Measurements from ENCODE around the gene ADAMTS10. TPM values are rescaled to one million over a fixed set of nuclear protein-coding genes. Genes with fewer than 3 reads are reported as not detected.
"Not testable (repeated sequence)": the region's sequence is repeated elsewhere in the genome, so short reads cannot be mapped to it uniquely, and the experiment has no call there.

Gene ADAMTS10
- total and polyA plus RNA-seq, 5 experiments from 2014 or later, result 1.2 to 196 (median 3.4) TPM

DNA sequence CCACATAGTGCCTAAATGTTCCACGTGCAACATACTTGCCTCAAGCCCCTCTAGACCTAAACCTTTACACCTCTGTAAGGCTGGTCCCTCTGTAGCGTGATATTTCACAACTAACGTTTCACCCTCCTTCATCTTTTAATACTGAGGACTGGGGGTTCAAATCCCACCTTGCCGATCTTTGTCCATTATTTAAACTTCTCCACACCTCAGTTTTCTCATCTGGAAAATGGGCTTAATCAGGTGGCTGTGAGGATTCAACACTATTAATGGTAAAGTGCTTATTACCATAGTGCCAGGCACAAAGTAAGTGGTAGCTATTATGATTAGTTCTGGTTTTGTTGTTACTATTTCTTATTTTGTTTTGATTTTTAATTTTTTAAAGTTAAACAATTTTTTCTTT lies 7.5 kb upstream of the ADAMTS10 start:
- POLR2A ChIA-PET, result interaction anchor here (0.6 kb wide), 1 partner anchor 31 kb away, joined by 3 read pairs; no protein-coding TSS in a partner anchor
- H3K9me3 Mint-ChIP-seq, result no peaks in the 10 kb centered on the region

DNA sequence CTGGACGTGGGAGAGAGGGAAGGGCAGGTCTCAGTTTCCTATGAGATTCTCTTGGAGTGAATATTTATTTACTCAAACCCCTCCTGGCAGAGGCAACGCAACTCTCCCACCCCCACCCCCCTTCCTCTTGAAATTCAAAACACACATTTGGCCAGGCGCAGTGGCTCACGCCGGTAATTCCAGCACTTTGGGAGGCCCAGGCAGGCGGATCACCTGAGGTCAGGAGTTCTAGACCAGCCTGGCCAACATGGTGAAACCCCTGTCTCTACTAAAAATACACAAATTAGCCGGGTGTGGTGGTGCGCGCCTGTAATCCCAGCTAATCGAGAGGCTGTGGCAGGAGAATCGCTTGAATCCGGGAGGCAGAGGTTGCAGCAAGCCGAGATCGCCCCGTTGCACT lies 6.8 kb upstream of the ADAMTS10 start:
- Mint-ChIP-seq H3K4me1 (peaks cover 13 to 24% (median 22%) of the 10 kb centered on the region in 4 donors), H3K27ac (peak overlapping the region in 1 of 10 donors; percentile 37)
- not testable (repeated sequence) for ATAC-seq, H3K9me3 Mint-ChIP-seq, H3K36me3 Mint-ChIP-seq, H3K4me3 Mint-ChIP-seq, DNase-seq, H3K27me3 Mint-ChIP-seq
- POLR2A ChIA-PET, result interaction anchor here (0.6 kb wide), 1 partner anchor 31 kb away, joined by 3 read pairs; no protein-coding TSS in a partner anchor

More for the DNA sequence above, 7.5 kb upstream of the ADAMTS10 start:
- Mint-ChIP-seq H3K4me3 (no peak overlapping the region), H3K4me1 (peaks cover 9 to 18% (median 17%) of the 10 kb centered on the region in 4 donors), H3K27ac (peak overlapping the region in 1 of 10 donors; percentile 62), H3K36me3 (no peaks in the 10 kb centered on the region), H3K27me3 (peaks cover 0 to 4% (median 1%) of the 10 kb centered on the region in 5 donors)
- ATAC-seq, result no peak
- no peak for DNase-seq

DNA sequence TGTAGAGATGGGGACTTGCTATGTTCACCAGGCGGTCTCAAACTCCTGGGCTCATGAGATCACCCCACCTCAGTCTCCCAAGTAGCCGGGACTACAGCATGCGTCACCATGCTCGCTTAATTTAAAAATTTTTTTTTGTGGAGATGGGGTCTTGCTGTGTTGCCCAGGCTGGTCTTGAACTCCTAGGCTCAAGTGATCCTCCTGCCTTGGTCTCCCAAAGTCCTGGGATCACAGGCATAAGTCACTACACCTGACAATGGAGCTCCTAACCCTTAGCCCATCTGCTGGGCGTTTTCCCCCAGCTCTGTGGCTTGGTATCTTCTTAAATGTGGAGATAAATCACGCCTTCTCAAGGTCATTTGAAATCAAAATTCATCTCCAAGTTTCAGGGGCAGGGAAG lies 6.3 kb upstream of the ADAMTS10 start:
- peaks cover 15 to 29% (median 26%) of the 10 kb centered on the region in 4 donors for H3K4me1 Mint-ChIP-seq
- H3K4me3 Mint-ChIP-seq, result no peak overlapping the region
- peak overlapping the region in 1 of 10 donors; percentile 37 for H3K27ac Mint-ChIP-seq
- H3K27me3 Mint-ChIP-seq, result peaks cover 0 to 4% (median 1%) of the 10 kb centered on the region in 5 donors
- no peaks in the 10 kb centered on the region for H3K9me3 Mint-ChIP-seq
- no peaks in the 10 kb centered on the region for H3K36me3 Mint-ChIP-seq
- no peak for ATAC-seq
- POLR2A ChIA-PET, result interaction anchor here (0.7 to 0.9 kb wide), 2 partner anchors 78 to 135 kb away, joined by 5 to 7 read pairs; no protein-coding TSS in a partner anchor
- DNase-seq, result no peak

DNA sequence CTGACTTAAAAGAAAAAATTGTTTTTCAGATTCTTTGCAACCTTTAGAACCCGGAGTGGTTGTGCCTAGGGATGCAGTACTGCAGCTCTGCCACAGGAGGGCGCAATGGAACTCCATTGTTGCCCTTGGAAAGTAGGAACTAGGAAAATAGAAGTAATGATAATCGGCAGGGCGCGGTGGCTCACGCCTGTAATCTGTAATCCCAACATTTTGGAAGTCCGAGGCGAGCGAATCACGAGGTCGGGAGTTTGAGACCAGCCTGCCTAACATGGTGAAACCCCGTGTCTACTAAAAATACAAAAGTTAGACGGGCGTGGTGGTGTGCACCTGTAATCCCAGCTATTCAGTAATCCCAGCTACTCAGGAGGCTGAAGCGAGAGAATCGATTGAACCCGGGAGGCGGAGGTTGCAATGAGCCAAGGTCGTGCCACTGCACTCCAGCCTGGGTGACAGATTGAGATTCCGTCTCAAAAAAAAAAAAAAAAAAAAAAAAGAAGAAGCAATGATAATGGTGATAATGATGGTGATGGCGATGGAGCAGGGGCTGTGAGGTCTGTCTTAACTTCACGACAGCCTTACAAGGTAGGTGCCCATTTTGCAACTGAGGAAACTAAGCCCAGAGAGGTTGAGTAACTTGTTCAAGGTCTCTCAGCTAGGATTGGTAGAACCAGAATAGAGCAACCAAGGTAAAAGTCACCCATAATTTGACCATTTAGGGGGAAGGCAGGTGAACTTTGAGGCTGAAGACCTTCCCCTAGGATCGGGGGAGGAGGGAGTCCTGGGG lies 5.5 kb upstream of the ADAMTS10 start:
- Mint-ChIP-seq H3K4me1 (peaks cover 19 to 33% (median 30%) of the 10 kb centered on the region in 4 donors), H3K27me3 (peaks cover 0 to 4% (median 1%) of the 10 kb centered on the region in 5 donors), H3K9me3 (no peaks in the 10 kb centered on the region), H3K36me3 (no peaks in the 10 kb centered on the region), H3K27ac (peak overlapping the region in 9 of 10 donors; percentile 15 to 88 (median 81)), H3K4me3 (peak overlapping the region in 4 of 10 donors; percentile 23 to 69 (median 31))
- POLR2A ChIA-PET, result interaction anchor here (0.7 to 2.8 kb wide), 8 partner anchors 23 to 200 kb away, joined by 3 to 8 read pairs (median 5); no protein-coding TSS in a partner anchor
- peak; percentile 13 to 36 for ATAC-seq
- DNase-seq, result peak; percentile 44 to 76 (median 65)

DNA sequence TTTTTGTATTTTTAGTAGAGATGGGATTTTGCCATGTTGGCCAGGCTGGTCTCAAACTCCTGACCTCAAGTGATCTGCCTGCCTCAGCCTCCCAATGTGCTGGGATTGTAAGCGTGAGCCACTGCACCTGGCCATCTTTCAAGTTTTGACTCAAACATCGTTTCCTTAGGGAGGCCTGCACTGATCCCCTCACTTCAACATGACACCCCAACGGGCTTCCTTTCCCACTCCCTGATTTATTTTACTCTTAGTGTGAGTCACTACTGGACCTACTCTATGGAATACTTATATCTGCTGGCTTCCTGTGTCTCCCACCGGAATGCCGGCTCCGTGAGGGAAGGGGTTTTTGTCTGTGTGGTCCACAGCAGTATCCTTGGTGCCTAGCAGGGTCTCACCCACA lies 4.5 kb upstream of the ADAMTS10 start:
- POLR2A ChIA-PET, result interaction anchor here (1.1 to 2.8 kb wide), 3 partner anchors 16 to 102 kb away, joined by 3 to 8 read pairs (median 3); no protein-coding TSS in a partner anchor
- Mint-ChIP-seq H3K27ac (peak overlapping the region in 8 of 10 donors; percentile 2 to 88 (median 72)), H3K4me3 (peak overlapping the region in 1 of 10 donors; percentile 64), H3K27me3 (no peaks in the 10 kb centered on the region), H3K4me1 (peaks cover 20 to 37% (median 33%) of the 10 kb centered on the region in 4 donors), H3K9me3 (no peaks in the 10 kb centered on the region), H3K36me3 (peaks cover 0 to 2% (median 0%) of the 10 kb centered on the region in 3 donors)
- ATAC-seq, result no peak
- no peak for DNase-seq

DNA sequence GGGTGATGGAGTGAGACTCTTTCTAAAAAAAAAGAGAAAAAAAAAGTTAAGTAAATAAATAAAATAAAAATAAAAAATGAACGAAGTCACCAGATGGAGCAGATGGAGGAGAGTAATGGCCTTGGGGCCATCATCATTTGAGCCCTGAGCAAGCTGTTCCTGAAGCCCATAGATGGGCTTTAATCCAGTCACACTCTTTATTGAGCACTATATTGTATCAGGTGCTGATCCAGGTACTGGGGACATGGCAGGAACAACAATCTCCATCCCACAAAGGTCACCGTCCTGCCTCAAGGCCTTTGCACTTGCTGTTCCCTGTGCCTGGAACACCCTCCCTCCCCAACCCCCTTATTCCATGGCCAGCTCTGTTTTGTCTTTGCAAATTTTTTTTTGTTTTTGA lies 3.9 kb upstream of the ADAMTS10 start:
- Mint-ChIP-seq H3K9me3 (no peaks in the 10 kb centered on the region), H3K4me3 (peak overlapping the region in 2 of 10 donors; percentile 20 to 33), H3K27me3 (no peaks in the 10 kb centered on the region), H3K4me1 (peaks cover 24 to 42% (median 39%) of the 10 kb centered on the region in 4 donors), H3K36me3 (peaks cover 0 to 6% (median 0%) of the 10 kb centered on the region in 3 donors), H3K27ac (peak overlapping the region in 3 of 10 donors; percentile 53 to 88 (median 56))
- POLR2A ChIA-PET, result interaction anchor here (0.9 to 2.8 kb wide), 4 partner anchors 16 to 109 kb away, joined by 3 to 8 read pairs (median 4); no protein-coding TSS in a partner anchor
- ATAC-seq (no peak), DNase-seq (no peak)

DNA sequence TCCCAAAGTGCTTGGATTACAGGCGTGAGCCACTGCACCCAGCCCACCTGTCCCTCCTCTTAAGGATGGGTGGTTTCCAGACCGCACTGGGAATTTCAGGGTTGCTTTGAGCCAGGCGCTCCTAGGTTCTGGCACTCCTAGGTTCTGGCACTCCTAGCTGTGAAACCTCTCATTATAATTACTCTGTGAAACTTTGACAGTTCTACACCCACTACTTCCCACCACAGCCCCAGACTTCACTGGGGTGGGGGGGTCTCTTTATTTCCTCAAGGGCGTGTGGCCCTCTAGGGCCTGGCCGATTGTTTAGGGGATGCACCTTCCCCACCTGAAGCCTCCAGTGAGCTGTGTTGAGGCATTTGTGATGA lies 2.3 kb upstream of the ADAMTS10 start:
- Mint-ChIP-seq H3K9me3 (no peaks in the 10 kb centered on the region), H3K27ac (peak overlapping the region; percentile 70 to 96 (median 90)), H3K27me3 (peaks cover 0 to 2% (median 0%) of the 10 kb centered on the region in 5 donors), H3K4me3 (peak overlapping the region; percentile 18 to 92 (median 73)), H3K4me1 (peaks cover 35 to 57% (median 53%) of the 10 kb centered on the region in 4 donors), H3K36me3 (peaks cover 0 to 7% (median 6%) of the 10 kb centered on the region in 3 donors)
- DNase-seq (peak in 8 of 10 donors; percentile 28 to 74 (median 40)), ATAC-seq (peak; percentile 46 to 59)
- POLR2A ChIA-PET, result interaction anchor here (0.6 to 2.0 kb wide), 10 partner anchors 18 to 455 kb away, joined by 3 to 10 read pairs (median 6); partner anchors contain the start of genes HNRNPM and ZNF414

DNA sequence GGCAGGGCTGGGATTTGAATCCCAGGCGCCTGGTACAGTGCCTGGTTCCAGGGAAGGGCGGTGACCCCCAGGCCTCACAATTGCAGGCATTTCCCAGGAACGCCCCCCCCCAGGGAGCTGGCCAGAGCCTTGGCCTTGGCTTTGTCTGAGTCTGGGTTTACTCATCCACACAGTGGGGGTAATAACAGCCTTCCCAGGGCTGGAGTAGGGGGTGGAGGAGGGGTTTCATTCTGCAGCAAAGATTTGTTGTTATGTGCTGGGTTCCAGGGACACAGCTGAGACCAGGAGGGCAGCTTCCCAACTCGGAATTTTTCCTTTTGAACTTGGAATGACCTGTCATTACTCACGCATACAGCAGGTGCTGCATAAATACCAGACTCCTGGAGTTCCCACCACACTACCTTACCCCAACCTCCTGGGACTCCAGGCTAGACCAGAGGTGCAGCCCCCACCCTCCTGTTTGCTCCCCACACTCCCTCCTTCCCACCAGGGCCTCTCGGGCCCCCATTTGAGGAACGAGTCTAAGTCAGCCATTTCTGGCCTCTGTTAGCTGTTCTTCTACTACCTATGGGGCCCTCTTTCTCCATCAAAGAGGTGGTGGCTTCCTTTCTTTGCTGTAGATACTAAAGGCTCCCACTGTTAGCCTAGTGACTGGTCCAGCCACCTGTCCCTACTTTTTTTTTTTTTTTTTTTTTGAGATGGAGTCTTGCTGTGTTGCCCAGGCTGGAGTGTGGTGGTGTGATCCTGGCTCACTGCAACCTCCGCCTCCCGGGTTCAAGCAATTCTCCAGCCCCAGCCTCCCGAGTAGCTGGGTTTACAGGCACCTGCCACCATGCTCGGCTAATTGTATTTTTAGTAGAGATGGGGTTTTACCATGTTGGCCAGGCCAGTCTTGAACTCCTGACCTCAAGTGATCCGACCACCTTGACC lies 1.6 kb upstream of the ADAMTS10 start:
- peak overlapping the region; percentile 70 to 96 (median 93) for H3K27ac Mint-ChIP-seq
- no peaks in the 10 kb centered on the region for H3K9me3 Mint-ChIP-seq
- peak in 7 of 10 donors; percentile 23 to 61 (median 29) for DNase-seq
- H3K4me1 Mint-ChIP-seq, result peaks cover 38 to 62% (median 59%) of the 10 kb centered on the region in 4 donors
- H3K36me3 Mint-ChIP-seq, result peaks cover 3 to 13% (median 6%) of the 10 kb centered on the region in 3 donors
- POLR2A ChIA-PET, result interaction anchor here (0.6 to 2.0 kb wide), 14 partner anchors 8 to 455 kb away, joined by 3 to 10 read pairs (median 3); partner anchors contain the start of genes HNRNPM and ZNF414
- peak overlapping the region; percentile 54 to 92 (median 83) for H3K4me3 Mint-ChIP-seq
- ATAC-seq, result peak; percentile 34 to 38
- peaks cover 0 to 2% (median 0%) of the 10 kb centered on the region in 5 donors for H3K27me3 Mint-ChIP-seq

DNA sequence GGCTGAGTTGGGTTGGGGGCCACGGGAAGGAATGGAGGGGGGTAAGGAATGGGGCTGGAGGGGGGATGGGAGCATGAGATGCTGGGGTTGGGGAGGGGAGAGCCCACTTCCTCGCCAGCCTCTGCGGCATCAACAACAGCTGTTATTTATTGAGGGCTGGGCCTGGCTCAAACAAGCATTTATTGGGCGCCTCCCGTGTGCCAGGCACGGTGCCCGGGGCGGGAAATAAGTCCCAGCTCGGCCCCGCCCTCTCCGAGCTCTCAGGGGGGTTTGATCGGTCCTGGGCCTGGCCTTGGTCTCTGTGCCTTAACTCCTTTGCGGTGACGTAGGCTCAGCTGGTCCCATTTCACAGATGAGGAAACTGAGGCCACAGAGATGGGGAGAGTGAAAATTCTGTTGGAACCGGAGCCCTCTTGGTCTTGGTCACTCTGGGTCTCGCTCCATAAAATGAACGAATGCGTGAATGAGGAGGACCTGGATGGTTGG lies 919 bp upstream of the ADAMTS10 start:
- POLR2A ChIA-PET, result interaction anchor here (0.6 to 2.0 kb wide), 7 partner anchors 17 to 259 kb away, joined by 3 to 10 read pairs (median 6); partner anchors contain the start of gene ZNF414
- peak in 1 of 2 donors; percentile 9 for ATAC-seq
- peaks cover 44 to 69% (median 65%) of the 10 kb centered on the region in 4 donors for H3K4me1 Mint-ChIP-seq
- peak in 9 of 10 donors; percentile 22 to 73 (median 32) for DNase-seq
- H3K27ac Mint-ChIP-seq, result peak overlapping the region in 9 of 10 donors; percentile 63 to 96 (median 90)
- H3K4me3 Mint-ChIP-seq, result peak overlapping the region; percentile 54 to 88 (median 74)
- peaks cover 0 to under 1% (median 0%) of the 10 kb centered on the region in 9 donors for H3K9me3 Mint-ChIP-seq
- peaks cover 4 to 16% (median 10%) of the 10 kb centered on the region in 3 donors for H3K36me3 Mint-ChIP-seq
- H3K27me3 Mint-ChIP-seq, result peaks cover 0 to 2% (median 0%) of the 10 kb centered on the region in 5 donors

DNA sequence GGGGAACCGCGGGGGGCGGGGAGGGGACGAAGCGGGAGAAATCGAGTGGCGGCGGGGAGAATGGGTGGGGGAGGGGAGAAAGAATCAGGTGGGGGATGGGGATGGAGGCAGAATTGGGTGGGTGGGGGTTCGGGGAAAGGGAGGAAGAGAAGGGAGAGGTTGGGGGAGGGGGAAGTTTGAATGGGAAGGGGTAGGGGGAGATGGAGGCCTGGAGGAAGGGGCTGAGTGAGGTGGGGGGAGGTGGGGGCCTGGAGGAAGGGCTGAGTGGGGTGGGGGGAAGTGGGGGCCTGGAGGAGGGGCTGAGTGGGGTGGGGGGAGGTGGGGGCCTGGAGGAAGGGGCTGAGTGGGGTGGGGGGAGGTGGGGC lies 403 bp upstream of the ADAMTS10 start:
- Mint-ChIP-seq H3K36me3 (peaks cover 7 to 21% (median 10%) of the 10 kb centered on the region in 3 donors), H3K27ac (peak overlapping the region in 1 of 10 donors; percentile 70), H3K4me1 (peaks cover 44 to 70% (median 63%) of the 10 kb centered on the region in 4 donors), H3K27me3 (peaks cover 0 to 2% (median 0%) of the 10 kb centered on the region in 5 donors), H3K4me3 (peak overlapping the region in 2 of 10 donors; percentile 22 to 76), H3K9me3 (peaks cover 0 to 4% (median 0%) of the 10 kb centered on the region in 9 donors)
- DNase-seq, result no peak
- no peak for ATAC-seq
- POLR2A ChIA-PET, result interaction anchor here (0.6 to 2.0 kb wide), 4 partner anchors 20 to 128 kb away, joined by 3 to 10 read pairs (median 5); no protein-coding TSS in a partner anchor
